Effector memory CD4-positive, alpha-beta T cell (primary cell): ENCODE measurements around the gene HNRNPUL1.

Experiments used
- DNase-seq, 3 donors: peaks; one replicate each; pipeline ENCODE4 v3.0.0-alpha.2; 2020
- H3K27ac ChIP-seq: 2 replicates; pipeline ENCODE4 v1.7.0; 2013; ENCODE audit warnings: mild to moderate bottlenecking, low read length, moderate library complexity; ENCODE audit not compliant: insufficient read depth, poor library complexity, severe bottlenecking
- H3K27me3 ChIP-seq: replicated peaks from 2 replicates; pipeline ENCODE4 v1.7.0; 2013; ENCODE audit warnings: mild to moderate bottlenecking, low read length; ENCODE audit not compliant: insufficient read depth, control insufficient read depth, poor library complexity, severe bottlenecking
- H3K36me3 ChIP-seq: 2 replicates; pipeline ENCODE4 v1.7.0; 2013; ENCODE audit warnings: mild to moderate bottlenecking, low read length, moderate library complexity; ENCODE audit not compliant: control insufficient read depth, insufficient read depth
- H3K4me1 ChIP-seq: 2 replicates; pipeline ENCODE4 v1.7.0; 2013; ENCODE audit warnings: low read length, mild to moderate bottlenecking; ENCODE audit not compliant: control insufficient read depth, insufficient read depth, poor library complexity, severe bottlenecking
- H3K4me3 ChIP-seq: 2 replicates; pipeline ENCODE4 v1.7.0; 2013; ENCODE audit warnings: low read length, low read depth, mild to moderate bottlenecking; ENCODE audit not compliant: insufficient read depth, poor library complexity, severe bottlenecking
- H3K9me3 ChIP-seq: 2 replicates; pipeline ENCODE4 v1.7.0; 2013; ENCODE audit warnings: mild to moderate bottlenecking, low read length, moderate library complexity; ENCODE audit not compliant: control insufficient read depth

The HNRNPUL1 gene

DNA sequence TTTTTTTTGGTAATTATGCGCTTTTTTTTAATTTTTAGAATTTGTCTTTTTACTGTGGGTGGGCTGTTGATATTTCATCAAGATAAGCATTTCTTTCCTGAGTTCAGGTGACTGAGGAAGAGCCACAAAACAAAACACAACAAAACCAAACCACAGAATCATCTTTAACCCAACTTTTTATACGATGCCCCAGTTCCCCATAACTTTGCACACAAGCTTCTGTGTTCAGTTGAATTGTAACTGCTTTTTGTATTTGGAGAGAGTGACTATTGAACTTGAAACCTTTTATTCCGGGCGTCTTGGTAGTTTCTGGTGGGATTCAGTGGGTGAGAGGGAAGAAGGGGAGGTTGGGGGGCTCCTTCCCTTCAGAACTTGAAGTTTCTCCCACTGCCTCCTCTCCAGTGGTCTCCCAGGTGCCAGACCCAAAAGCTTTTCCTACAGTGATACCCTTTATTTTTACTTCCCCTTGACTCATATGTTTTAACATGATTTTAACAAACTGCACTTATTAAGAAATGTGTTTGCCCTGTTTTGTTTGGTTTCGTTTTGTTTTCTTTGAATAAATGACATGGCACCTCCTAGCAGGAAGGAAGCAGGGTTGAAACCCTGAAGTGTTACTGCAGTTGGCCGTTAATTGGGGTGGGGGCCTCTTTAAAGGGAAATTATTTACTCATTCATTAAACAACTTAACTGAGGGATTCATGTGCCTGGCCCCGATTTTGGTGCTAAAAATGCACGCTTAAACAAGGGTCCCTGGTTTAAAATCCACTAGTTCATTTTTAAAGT is 43.1 kb downstream of the HNRNPUL1 start:
- Histone ChIP-seq H3K27ac (peak overlapping the region; percentile 94), H3K9me3 (no peaks in the 10 kb centered on the region), H3K4me1 (peaks cover 76% of the 10 kb centered on the region), H3K4me3 (peak overlapping the region; percentile 47), H3K27me3 (no peaks in the 10 kb centered on the region), H3K36me3 (peaks cover 29% of the 10 kb centered on the region)
- no peak for DNase-seq

DNA sequence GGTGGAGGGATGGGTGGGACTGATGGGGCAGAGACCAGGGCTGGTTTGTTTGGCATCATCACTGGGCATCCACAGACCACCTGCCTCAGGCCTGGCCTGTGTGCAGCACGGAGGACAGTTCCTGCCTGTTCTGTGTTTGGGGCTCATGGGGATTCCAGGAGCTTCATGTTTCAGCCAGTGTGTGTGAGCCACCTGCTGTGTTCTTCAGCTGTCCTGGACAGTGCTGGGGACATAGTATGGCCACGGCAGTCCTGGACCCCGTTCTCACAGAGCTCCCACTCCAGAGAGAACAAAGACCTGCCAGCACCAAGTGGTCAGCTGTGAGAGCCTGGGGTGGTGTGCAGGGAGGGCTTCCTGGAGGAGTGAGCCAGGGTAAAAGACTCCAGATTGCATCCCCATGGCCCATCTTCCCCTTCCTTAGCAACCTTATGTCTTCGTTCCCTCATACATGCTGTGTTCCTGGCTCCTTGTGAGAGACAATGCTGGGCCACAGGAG is 43.8 kb downstream of the HNRNPUL1 start:
- Histone ChIP-seq H3K27ac (peak overlapping the region; percentile 94), H3K4me1 (peaks cover 69% of the 10 kb centered on the region), H3K36me3 (peaks cover 36% of the 10 kb centered on the region), H3K27me3 (no peaks in the 10 kb centered on the region), H3K9me3 (no peaks in the 10 kb centered on the region), H3K4me3 (peak overlapping the region; percentile 47)
- no peak for DNase-seq

DNA sequence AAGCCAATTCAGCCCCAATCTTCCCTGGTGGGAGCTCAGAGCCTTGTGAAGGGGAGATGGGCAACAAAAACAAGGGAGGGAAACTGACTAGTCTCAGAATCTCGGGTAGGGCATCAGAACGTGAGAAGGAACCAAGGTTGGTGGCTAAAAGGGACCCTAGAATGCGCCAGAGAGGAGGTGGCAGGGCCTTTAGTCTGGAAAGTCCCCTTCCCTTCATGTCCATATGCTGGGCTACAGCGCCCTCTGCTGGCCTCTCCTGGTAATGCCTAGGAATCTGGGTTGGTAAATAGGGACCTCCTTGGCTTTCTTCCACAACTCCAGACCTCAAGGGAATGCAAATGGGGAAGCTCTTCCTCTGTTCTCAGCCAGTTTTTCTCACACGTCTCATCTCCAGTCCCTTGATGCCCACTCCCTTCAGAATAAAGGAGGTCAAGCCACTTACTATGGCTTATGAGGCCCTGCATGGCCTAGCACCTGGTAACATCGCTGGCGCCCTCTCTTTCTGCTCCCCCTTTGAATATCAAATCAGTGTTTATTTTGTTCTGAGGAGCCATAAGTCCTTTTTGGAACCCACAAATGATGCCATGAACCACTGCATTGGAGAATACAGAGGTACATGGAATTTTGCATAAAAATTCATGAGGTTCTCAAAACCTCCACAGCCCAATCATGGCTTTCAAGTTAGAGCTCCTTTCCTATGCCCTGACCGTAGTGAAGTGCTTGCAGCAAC is 44.4 kb downstream of the HNRNPUL1 start:
- peak overlapping the region; percentile 94 for H3K27ac ChIP-seq
- peak; percentile 85 to 92 (median 90) for DNase-seq
- H3K4me3 ChIP-seq: peak overlapping the region; percentile 67
- H3K27me3 ChIP-seq: no peaks in the 10 kb centered on the region
- peaks cover 39% of the 10 kb centered on the region for H3K36me3 ChIP-seq
- peaks cover 62% of the 10 kb centered on the region for H3K4me1 ChIP-seq
- H3K9me3 ChIP-seq: no peaks in the 10 kb centered on the region

DNA sequence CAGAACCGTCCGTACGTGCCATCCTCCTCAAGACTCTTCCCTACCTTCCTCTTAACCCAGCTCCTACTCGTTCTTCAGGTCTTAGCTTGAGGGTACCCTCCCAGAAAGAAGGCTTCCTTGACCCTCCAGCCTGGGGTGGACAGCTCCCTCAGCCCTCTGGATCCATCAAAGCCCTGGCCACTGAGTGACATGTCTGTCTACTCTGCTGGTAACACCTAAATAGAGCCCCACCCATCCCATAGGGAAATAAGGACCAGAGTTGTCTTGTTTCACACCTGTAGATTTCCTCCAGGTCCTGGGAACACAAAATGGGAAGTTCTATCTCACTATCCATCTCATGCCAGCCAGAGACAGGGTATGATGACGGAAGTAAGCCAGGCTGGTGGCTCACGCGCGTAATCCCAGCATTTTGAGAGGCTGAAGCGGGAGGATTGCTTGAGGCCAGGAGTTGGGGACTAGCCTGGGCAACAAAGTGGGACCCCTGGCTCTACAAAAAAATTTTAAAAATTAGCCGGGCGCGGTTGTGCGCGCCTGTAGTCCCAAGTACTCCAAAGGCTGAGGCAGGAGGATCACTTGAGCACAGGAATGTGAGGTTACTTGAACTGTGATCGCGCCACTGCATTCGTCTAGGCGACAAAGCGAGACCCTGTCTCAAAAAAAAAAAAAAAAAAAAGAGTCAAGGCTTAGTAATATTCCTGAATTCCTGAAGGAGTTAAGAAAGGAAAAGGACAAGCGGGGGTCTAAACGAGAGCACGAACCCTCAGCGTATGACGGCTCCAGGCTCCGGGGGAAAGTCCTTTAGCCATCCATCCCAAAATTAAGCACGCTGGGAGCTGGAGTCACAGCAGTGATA is 45.2 kb downstream of the HNRNPUL1 start:
- peak overlapping the region; percentile 67 for H3K4me3 ChIP-seq
- no peaks in the 10 kb centered on the region for H3K27me3 ChIP-seq
- H3K9me3 ChIP-seq: no peaks in the 10 kb centered on the region
- peaks cover 36% of the 10 kb centered on the region for H3K36me3 ChIP-seq
- peak overlapping the region; percentile 94 for H3K27ac ChIP-seq
- no peak for DNase-seq
- peaks cover 55% of the 10 kb centered on the region for H3K4me1 ChIP-seq

DNA sequence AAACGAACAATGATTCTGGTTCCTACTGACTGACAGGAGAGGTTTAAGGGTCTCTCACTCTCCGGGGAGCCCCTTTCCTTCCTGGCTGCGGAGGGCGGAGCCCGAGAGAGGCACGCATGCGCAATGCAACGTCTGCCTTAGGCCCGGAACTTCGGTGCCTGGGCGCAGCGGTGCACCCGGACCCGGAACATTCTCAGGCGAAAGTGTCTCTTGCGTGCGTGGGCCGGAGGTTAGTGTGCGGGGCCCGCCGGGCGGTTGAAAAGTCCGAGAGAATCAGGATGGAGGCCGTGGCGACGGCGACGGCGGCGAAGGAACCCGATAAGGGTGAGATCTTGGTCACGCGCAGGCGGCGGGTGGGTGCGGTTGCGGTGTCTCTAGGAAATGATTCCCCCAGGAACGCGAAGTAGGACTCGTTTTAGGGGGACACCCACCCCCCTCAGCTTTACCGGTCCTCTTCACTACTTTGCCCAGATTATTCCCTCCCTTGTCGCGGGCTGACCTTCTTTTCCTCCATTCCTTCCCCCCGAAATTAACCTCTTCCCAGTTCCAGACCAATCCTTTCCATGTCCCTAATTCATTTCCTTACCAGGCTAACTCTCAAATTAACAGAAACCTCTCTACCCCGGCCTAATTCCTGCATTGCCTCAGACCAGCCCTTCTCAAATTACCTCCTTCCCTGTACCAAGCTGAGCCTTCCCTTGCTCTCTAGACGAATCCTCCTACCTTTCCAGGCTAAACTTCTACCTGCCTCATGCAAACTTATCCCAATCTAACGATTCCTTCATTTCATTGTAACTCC is 46.1 kb downstream of the HNRNPUL1 start, which contains the start of gene CCDC97:
Gene CCDC97 (plus strand): TSS at position 140 of the 799 bp plus-strand sequence. CDS start 139 bp downstream, at position 279.
- Histone ChIP-seq H3K36me3 (peaks cover 32% of the 10 kb centered on the region), H3K4me1 (peaks cover 46% of the 10 kb centered on the region), H3K9me3 (no peaks in the 10 kb centered on the region)

DNA sequence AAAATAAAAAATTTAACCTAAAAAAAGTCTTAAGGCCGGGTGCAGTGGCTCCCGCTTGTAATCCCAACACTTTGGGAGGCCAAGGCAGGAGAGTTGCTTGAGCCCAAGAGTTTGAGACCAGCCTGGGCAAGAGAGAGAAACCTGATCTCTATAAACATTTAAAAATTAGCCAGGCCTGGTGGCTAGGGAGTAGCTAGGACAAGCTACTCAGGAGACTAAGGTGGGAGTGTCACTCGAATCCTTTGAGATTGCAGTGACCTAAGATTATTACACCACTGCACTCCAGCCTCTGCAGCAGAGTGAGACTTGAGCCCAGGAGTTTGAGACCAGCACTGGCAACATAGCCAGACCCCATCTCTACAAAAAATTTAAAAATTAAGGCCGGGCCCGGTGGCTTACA is 46.9 kb downstream of the HNRNPUL1 start:
- H3K36me3 ChIP-seq: peaks cover 29% of the 10 kb centered on the region
- peak overlapping the region; percentile 94 for H3K27ac ChIP-seq

More for the DNA sequence above, 46.1 kb downstream of the HNRNPUL1 start, which contains the start of gene CCDC97:
- H3K4me3 ChIP-seq: peak within 1 kb of the TSS; percentile 67
- peak; percentile 79 to 85 (median 81) for DNase-seq
- H3K27me3 ChIP-seq: no peaks in the 10 kb centered on the region
- peak within 1 kb of the TSS; percentile 94 for H3K27ac ChIP-seq

DNA sequence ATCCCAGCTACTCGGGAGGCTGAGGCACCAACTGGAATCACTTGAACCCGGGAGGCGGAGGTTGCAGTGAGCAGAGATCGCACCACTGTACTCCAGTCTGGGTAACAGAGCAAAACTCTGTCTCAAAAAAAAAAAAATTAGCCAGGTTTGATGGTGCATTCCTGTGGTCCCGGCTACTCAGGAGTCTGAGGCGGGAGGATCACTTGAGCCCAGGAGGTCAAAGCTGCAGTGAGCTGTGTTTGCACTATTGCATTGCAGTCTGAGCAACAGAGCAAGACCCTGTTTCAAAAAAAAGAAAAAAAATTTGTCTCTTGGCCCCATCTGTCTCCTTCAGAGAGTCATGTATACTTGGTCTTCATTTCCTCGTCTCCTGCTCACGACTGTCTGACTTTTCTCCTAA is 47.4 kb downstream of the HNRNPUL1 start:
- Histone ChIP-seq H3K4me1 (peaks cover 32% of the 10 kb centered on the region), H3K9me3 (no peaks in the 10 kb centered on the region), H3K27ac (no peak overlapping the region), H3K36me3 (peaks cover 30% of the 10 kb centered on the region), H3K4me3 (no peak overlapping the region), H3K27me3 (no peaks in the 10 kb centered on the region)
- no peak for DNase-seq

More for the DNA sequence above, 46.9 kb downstream of the HNRNPUL1 start:
- H3K4me1 ChIP-seq: peaks cover 38% of the 10 kb centered on the region
- H3K27me3 ChIP-seq: no peaks in the 10 kb centered on the region
- H3K9me3 ChIP-seq: no peaks in the 10 kb centered on the region
- H3K4me3 ChIP-seq: peak overlapping the region; percentile 67
- no peak for DNase-seq

DNA sequence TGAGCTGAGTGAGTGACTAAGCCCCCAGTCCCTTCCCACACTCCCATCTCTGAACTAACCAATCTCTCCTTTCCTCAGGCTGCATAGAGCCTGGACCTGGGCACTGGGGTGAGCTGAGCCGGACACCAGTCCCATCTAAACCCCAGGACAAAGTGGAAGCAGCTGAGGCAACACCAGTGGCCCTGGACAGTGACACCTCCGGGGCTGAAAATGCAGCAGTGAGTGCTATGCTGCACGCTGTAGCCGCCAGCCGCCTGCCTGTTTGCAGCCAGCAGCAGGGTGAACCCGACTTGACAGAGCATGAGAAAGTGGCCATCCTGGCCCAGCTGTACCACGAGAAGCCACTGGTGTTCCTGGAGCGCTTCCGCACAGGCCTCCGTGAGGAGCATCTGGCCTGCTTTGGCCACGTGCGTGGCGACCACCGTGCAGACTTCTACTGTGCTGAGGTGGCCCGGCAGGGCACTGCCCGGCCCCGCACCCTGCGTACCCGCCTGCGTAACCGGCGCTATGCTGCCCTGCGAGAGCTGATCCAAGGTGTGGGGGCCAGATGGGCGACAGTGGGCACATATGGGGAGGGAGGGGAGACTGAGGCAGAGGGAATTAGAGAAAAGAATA is 52.2 kb downstream of the HNRNPUL1 start:
- Histone ChIP-seq H3K27ac (no peak overlapping the region), H3K9me3 (no peaks in the 10 kb centered on the region), H3K36me3 (peaks cover 75% of the 10 kb centered on the region), H3K4me1 (no peaks in the 10 kb centered on the region), H3K4me3 (no peak overlapping the region), H3K27me3 (no peaks in the 10 kb centered on the region)
- DNase-seq: no peak
